Measurements from ENCODE around the gene CLMP.

GRCh38 chr11:123231777-123232176, 36.7 kb upstream of the CLMP start:
- TF ChIP-seq CTCF (optimal IDR thresholded peaks at IDR 0.05 in 1 of 3, IDR thresholded peaks at IDR 0.05 in 1 of 3, conservative IDR thresholded peaks at IDR 0.05 in 1 of 3; ENCODE audit: extremely low read depth in 1 of 3, insufficient read depth in 2 of 3, low read length in 3 of 3): no peak
- no peak for TF ChIP-seq EZH2 (IDR thresholded peaks at IDR 0.05; ENCODE audit: low read length)

Data from keratinocyte (primary cell).